Karpas-422 (cell line): ENCODE results near the gene TNS3. TPM values are rescaled to one million over a fixed set of nuclear protein-coding genes. Genes with fewer than 3 reads are reported as not detected.

Source experiments
- DNase-seq: peaks from one replicate; pipeline ENCODE4 v3.0.0-alpha.2; 2015
- H2AFZ ChIP-seq: fragments of 200-600 bp; sonication (generic); 2 replicates; pipeline ENCODE4 v1.6.1; 2014; ENCODE audit warnings: antibody characterized with exemption, low read length, mixed read lengths
- H3K27ac ChIP-seq: fragments of 200-600 bp; sonication (generic); 2 replicates; pipeline ENCODE4 v1.5.1; 2014; ENCODE audit warnings: mild to moderate bottlenecking, low read length, moderate library complexity
- H3K27me3 ChIP-seq: fragments of 200-600 bp; sonication (generic); 2 replicates; pipeline ENCODE4 v1.6.1; 2014; ENCODE audit warnings: low read length, mixed read lengths
- H3K36me3 ChIP-seq: fragments of 200-600 bp; sonication (generic); 2 replicates; pipeline ENCODE4 v1.6.1; 2014; ENCODE audit warnings: low read length, mixed read lengths; ENCODE audit not compliant: insufficient read depth
- H3K4me1 ChIP-seq: fragments of 200-600 bp; sonication (generic); 2 replicates; pipeline ENCODE4 v1.6.1; 2014; ENCODE audit warnings: mild to moderate bottlenecking, low read length, mixed read lengths
- H3K4me2 ChIP-seq: fragments of 200-600 bp; sonication (generic); 2 replicates; pipeline ENCODE4 v1.6.1; 2014; ENCODE audit warnings: low read length, low read depth, mild to moderate bottlenecking; ENCODE audit not compliant: poor library complexity, severe bottlenecking
- H3K4me3 ChIP-seq: fragments of 200-600 bp; sonication (generic); 2 replicates; pipeline ENCODE4 v1.5.1; 2014; ENCODE audit warnings: mild to moderate bottlenecking, antibody characterized with exemption, low read length, mixed read lengths
- H3K79me2 ChIP-seq: fragments of 200-600 bp; sonication (generic); 2 replicates; pipeline ENCODE4 v1.6.1; 2014; ENCODE audit warnings: mild to moderate bottlenecking, low read length, mixed read lengths
- H3K9ac ChIP-seq: fragments of 200-600 bp; sonication (generic); 2 replicates; pipeline ENCODE4 v1.6.0; 2014; ENCODE audit warnings: low read length
- H3K9me2 ChIP-seq: fragments of 200-600 bp; sonication (generic), shearing (Covaris generic); replicated peaks from 2 replicates; pipeline ENCODE4 v1.6.0; 2014; ENCODE audit warnings: mild to moderate bottlenecking, low read length, moderate library complexity; ENCODE audit not compliant: insufficient read depth
- H3K9me3 ChIP-seq: fragments of 300-700, 200-600 bp; sonication (generic); 2 replicates; pipeline ENCODE4 v1.6.1; 2014; ENCODE audit warnings: low read length, mixed read lengths
- H4K20me1 ChIP-seq: fragments of 200-600 bp; sonication (generic); 2 replicates; pipeline ENCODE4 v1.6.1; 2014; ENCODE audit warnings: mild to moderate bottlenecking, antibody characterized with exemption, low read length, low read depth; ENCODE audit not compliant: insufficient read depth
- total RNA-seq: library from RNA; depleted of rRNA; stranded (reverse); fragments of >200 nt; shearing (Covaris generic); gene quantifications from 2 replicates; pipeline ENCODE4 v1.2.3, GENCODE V29; 2014; ENCODE audit warnings: low replicate concordance

Gene TNS3
- total RNA-seq, 1 experiment from 2014 or later: 56.6 TPM

- no peak overlapping the region for H3K4me2 ChIP-seq
- H3K9me3 ChIP-seq: no peaks in the 10 kb centered on the region
- H3K27ac ChIP-seq: no peak overlapping the region
- no peaks in the 10 kb centered on the region; the same call in 1 of the 2 replicates for H3K36me3 ChIP-seq
- H3K9me2 ChIP-seq: no peaks in the 10 kb centered on the region
- H2AFZ ChIP-seq: no peak overlapping the region
- no peak overlapping the region for H3K4me3 ChIP-seq
- H3K9ac ChIP-seq: no peak overlapping the region
- H4K20me1 ChIP-seq: no peaks in the 10 kb centered on the region
- no peak for DNase-seq
- no peaks in the 10 kb centered on the region for H3K27me3 ChIP-seq
- H3K79me2 ChIP-seq: peaks cover 76% of the 10 kb centered on the region
- H3K4me1 ChIP-seq: no peaks in the 10 kb centered on the region
These were observed 121.5 kb downstream of the TNS3 start for GRCh38 chr7:47460251-47460989.

DNA sequence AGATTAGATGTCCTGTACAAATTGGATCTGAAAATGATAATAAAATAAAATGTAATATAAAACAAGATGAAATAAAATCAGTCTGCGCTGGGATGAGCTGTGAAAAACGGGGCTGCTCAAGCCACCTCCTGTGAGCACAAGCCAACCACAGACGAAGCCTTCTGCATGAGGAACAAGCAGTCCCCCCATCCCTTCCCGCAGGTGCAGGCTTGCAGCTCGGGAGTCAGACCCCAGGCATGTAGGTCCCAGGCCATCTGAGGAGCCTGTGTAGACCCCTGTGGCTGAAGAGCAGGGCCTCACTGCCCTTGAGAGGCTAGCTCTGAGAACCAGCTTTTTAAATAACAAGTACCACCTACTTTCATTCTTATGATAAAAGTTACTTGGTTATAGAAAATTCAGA, 123.4 kb downstream of the TNS3 start:
- Histone ChIP-seq H3K79me2 (peaks cover 79% of the 10 kb centered on the region), H3K27ac (no peak overlapping the region), H3K9me3 (no peaks in the 10 kb centered on the region), H2AFZ (no peak overlapping the region), H3K4me2 (no peak overlapping the region), H3K36me3 (no peaks in the 10 kb centered on the region), H3K4me1 (no peaks in the 10 kb centered on the region), H3K9me2 (no peaks in the 10 kb centered on the region), H3K27me3 (no peaks in the 10 kb centered on the region), H3K9ac (no peak overlapping the region), H4K20me1 (no peaks in the 10 kb centered on the region), H3K4me3 (no peak overlapping the region)
- DNase-seq: no peak

- Histone ChIP-seq H2AFZ (no peak overlapping the region), H3K27me3 (no peaks in the 10 kb centered on the region), H4K20me1 (no peaks in the 10 kb centered on the region), H3K79me2 (peaks cover 82% of the 10 kb centered on the region), H3K4me2 (no peak overlapping the region), H3K36me3 (no peaks in the 10 kb centered on the region), H3K4me1 (no peaks in the 10 kb centered on the region), H3K4me3 (no peak overlapping the region), H3K9me3 (no peaks in the 10 kb centered on the region), H3K9ac (no peak overlapping the region), H3K9me2 (no peaks in the 10 kb centered on the region), H3K27ac (no peak overlapping the region)
- DNase-seq: no peak
These were observed 123.9 kb downstream of the TNS3 start for GRCh38 chr7:47458057-47458456.

DNA sequence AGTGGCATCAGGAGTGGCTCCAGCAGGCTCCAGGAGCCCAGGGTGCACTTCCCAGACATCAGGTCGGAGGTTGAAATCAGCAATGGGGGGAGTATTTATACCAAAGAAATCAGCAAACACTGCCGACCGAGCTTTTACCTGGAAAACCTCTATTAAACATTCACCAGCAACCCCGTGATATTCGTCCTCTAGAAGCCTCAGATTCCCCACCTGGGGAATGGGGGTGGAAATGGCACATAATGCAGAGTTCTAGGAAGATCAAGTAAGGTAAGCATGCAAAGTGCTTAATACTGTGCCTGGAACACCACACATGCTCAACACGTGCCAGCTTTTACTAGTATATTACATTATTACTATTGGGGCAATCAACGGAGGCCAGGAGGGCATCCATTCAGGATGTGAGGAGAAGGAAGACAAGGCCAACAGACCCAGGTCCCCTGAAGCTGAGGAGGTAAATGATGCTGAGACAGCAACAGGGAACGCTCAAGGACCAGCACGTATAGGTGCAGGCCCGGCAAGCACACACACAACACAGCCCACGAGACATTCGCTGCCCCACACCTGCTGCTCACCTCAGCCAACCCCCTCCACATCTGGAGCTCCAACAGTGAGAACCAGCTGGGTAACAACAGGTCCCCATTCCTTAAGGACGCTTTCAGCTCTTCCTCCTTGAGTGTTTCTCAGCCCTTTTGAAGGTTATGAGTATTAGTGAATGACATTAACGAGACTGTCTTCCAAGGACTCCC, 125.5 kb downstream of the TNS3 start:
- no peaks in the 10 kb centered on the region for H4K20me1 ChIP-seq
- no peaks in the 10 kb centered on the region for H3K27me3 ChIP-seq
- H3K9me3 ChIP-seq: no peaks in the 10 kb centered on the region
- no peaks in the 10 kb centered on the region for H3K4me1 ChIP-seq
- no peaks in the 10 kb centered on the region for H3K9me2 ChIP-seq
- H3K36me3 ChIP-seq: no peaks in the 10 kb centered on the region
- H3K27ac ChIP-seq: no peak overlapping the region
- no peak overlapping the region for H3K4me2 ChIP-seq
- no peak for DNase-seq
- no peak overlapping the region for H3K9ac ChIP-seq
- H2AFZ ChIP-seq: no peak overlapping the region
- H3K4me3 ChIP-seq: no peak overlapping the region
- H3K79me2 ChIP-seq: peaks cover 83% of the 10 kb centered on the region

GRCh38 chr7:47455872-47456185, 126.1 kb downstream of the TNS3 start:
- no peaks in the 10 kb centered on the region for H3K36me3 ChIP-seq
- H3K4me3 ChIP-seq: no peak overlapping the region
- H3K4me2 ChIP-seq: no peak overlapping the region
- H4K20me1 ChIP-seq: no peaks in the 10 kb centered on the region
- H3K9me2 ChIP-seq: no peaks in the 10 kb centered on the region
- no peaks in the 10 kb centered on the region for H3K27me3 ChIP-seq
- no peak overlapping the region for H3K27ac ChIP-seq
- no peak overlapping the region for H3K9ac ChIP-seq
- H3K9me3 ChIP-seq: no peaks in the 10 kb centered on the region
- H3K4me1 ChIP-seq: no peaks in the 10 kb centered on the region
- no peak overlapping the region for H2AFZ ChIP-seq
- peaks cover 77% of the 10 kb centered on the region for H3K79me2 ChIP-seq
- no peak for DNase-seq

DNA sequence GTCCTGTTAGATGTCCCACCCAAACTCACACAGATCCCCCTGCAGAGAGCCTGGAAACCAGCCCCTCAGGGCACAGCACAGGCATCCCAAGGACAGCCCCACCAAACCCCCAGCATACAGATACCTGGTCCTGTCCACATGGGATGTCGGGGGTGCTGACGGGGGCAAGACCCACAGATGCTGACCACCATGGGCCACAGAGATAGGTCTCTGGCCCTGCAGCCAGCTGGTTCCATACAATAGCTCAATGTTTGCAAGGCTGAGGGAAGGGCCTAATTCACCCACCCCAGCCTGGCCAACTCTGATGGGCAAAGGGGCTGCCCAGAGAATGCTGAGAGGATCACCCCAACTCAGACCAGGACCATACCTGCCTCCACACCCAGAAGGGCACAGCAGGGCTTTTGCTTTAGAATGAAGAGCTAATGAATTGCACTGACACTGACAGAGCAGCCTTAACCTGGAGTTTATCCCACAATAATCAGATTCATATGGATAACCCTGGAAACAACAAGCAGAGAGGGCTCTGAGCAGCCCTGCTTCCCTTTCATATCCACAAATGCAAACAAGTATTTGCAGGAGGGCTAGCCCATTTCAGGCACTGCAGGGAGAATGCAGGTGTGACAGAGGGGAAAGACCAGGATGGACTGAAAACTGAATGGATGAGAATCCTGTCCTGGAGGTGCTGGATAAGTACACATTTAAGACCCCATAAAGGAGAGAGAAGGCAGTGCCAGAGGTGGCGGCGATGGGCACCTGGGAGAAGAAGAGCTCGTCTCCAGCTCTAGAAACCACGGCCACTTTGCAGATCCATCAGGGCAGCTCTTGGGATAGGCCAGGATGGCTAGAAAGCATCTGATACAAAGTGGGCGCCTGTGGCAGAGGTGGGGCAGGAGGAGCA, 126.7 kb downstream of the TNS3 start:
- Histone ChIP-seq H3K9ac (no peak overlapping the region), H2AFZ (no peak overlapping the region), H3K4me2 (no peak overlapping the region), H3K36me3 (no peaks in the 10 kb centered on the region), H3K27ac (no peak overlapping the region), H4K20me1 (no peaks in the 10 kb centered on the region), H3K9me3 (no peaks in the 10 kb centered on the region), H3K79me2 (peaks cover 75% of the 10 kb centered on the region), H3K9me2 (no peaks in the 10 kb centered on the region), H3K4me3 (no peak overlapping the region), H3K4me1 (no peaks in the 10 kb centered on the region), H3K27me3 (no peaks in the 10 kb centered on the region)
- DNase-seq: no peak

DNA sequence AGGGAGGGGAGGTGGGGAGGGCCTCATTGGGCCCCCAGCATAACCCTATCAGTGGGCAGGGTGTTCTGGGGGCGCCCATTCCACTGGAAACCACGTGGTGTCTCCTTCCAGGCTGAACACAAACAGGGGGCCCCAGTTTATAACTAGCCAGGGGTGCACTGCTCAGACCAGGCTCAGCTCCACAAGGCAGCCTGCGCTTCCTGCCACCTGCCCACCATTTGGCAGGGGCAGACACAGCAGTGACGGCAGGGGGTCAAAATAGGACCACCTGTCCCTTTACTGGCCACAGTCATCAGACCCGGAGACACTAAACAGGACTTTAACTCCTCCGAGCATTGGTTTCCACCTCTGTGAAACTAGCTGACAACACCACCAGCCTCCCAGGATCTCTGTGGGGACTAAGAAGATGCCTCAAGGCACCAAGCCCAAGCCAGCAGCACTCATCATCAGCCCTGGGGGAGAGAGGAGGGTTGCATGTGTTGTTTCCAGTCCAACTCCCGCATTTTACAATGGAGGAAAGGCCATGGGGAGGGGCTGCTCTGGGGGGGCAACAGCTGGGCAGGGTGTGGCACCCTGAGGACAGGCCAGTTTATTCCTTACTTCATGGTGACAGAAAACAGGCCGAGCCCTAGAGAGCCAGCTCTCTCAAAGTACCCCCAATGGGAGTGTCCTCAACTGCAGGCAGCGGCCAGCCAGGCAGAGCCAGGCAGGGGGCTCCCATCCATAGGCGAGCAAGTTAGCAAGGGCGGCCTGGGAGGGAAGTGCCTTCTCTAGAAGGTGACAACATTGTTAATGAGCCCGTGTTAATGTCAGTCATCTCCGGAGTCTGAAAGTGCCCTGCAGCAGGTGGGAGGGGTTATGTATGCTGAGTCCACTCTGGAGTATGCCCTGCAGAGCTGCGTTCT, 127.6 kb downstream of the TNS3 start:
- Histone ChIP-seq H3K27me3 (no peaks in the 10 kb centered on the region), H3K4me2 (no peak overlapping the region), H3K36me3 (no peaks in the 10 kb centered on the region), H4K20me1 (no peaks in the 10 kb centered on the region), H3K4me3 (no peak overlapping the region), H3K4me1 (no peaks in the 10 kb centered on the region), H2AFZ (no peak overlapping the region), H3K9ac (no peak overlapping the region), H3K27ac (no peak overlapping the region), H3K9me2 (no peaks in the 10 kb centered on the region), H3K9me3 (no peaks in the 10 kb centered on the region), H3K79me2 (peaks cover 72% of the 10 kb centered on the region)
- no peak for DNase-seq
